ENCODE data around the gene DGCR6L. TPM values are rescaled to one million over a fixed set of nuclear protein-coding genes. Genes with fewer than 3 reads are reported as not detected.
"Not testable (repeated sequence)": the region's sequence is repeated elsewhere in the genome, so short reads cannot be mapped to it uniquely, and the experiment has no call there.

DGCR6L gene
- total and polyA plus RNA-seq, 7 experiments from 2014 or later, result 29.4 to 158 (median 43.8) TPM

DNA sequence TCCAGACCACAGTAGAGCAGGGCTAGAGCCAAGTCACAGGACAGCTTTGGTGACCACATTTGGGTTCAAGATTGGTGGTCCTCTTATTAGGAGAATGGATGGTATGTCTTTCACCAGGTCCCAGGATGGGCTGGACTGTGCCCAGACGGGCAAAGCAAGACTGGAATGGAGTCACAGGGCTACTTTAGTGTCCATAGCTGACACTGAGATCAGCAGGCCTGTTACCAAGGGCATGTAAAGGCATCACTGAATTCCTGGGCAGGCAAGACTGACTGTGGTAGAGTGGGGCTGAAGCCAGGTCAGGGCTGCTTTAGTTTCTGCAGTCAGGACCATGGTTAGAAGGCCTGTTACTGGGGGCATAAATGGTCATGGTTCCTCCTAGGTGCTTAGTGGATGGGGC, 6.1 kb upstream of the DGCR6L start:
- H3K4me3 ChIP-seq (ENCODE audit: low read length); H3K9me3 ChIP-seq (ENCODE audit: control insufficient read depth in 2 of 3, low read length in 3 of 3); H3K4me3 Mint-ChIP-seq; H3K36me3 ChIP-seq (ENCODE audit: control insufficient read depth in 2 of 3, insufficient read depth in 3 of 3, low read length in 3 of 3); H3K9me3 Mint-ChIP-seq; H3K27ac ChIP-seq (ENCODE audit: low read depth, low read length); H3K27me3 Mint-ChIP-seq; DNase-seq; POLR2A ChIA-PET; ATAC-seq; H3K27me3 ChIP-seq (ENCODE audit: control insufficient read depth in 2 of 2, insufficient read depth in 2 of 2, low read length in 2 of 2); H3K36me3 Mint-ChIP-seq; CTCF ChIA-PET: not testable (repeated sequence)
- intact Hi-C loops (cut with micrococcal nuclease), result loop anchor here in 1 of 2 donors (10.0 kb wide), 2 partner anchors 169 to 379 kb away; partner anchors contain the start of gene KLHL22
- H3K4me1 ChIP-seq (ENCODE audit: control insufficient read depth in 2 of 2, insufficient read depth in 2 of 2, low read length in 2 of 2), result peaks cover 8 to 20% of the 10 kb centered on the region in 2 donors
- Mint-ChIP-seq H3K27ac (peak overlapping the region in 4 of 9 donors; percentile 25 to 77 (median 69)), H3K4me1 (peaks cover 18 to 48% (median 42%) of the 10 kb centered on the region in 7 donors)

DNA sequence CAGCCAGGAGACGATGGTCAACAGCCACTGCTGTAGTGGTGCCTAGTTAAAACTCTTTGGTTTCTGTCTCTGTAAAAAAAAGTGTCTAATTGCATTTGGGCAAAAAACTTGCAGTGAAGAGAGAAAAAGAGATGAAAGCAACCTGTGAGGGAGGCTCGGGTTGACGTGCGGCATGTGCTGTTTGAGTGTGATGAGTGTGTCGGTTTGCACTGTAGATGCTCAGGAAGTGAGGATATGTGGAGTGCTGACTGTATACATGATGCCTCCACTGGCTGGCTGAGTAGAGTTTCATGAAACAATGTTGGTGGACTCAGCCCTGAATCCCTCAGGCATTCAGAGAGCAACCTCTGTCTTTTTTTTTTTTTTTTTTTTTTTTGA, 4.3 kb upstream of the DGCR6L start:
- H3K4me1 Mint-ChIP-seq, result peaks cover 26 to 56% (median 49%) of the 10 kb centered on the region in 7 donors
- Histone ChIP-seq H3K4me3 (ENCODE audit: low read length) (no peak overlapping the region), H3K27ac (ENCODE audit: low read depth, low read length) (peak overlapping the region; percentile 35), H3K27me3 (ENCODE audit: control insufficient read depth in 2 of 2, insufficient read depth in 2 of 2, low read length in 2 of 2) (no peaks in the 10 kb centered on the region), H3K9me3 (ENCODE audit: control insufficient read depth in 2 of 3, low read length in 3 of 3) (no peaks in the 10 kb centered on the region), H3K4me1 (ENCODE audit: control insufficient read depth in 2 of 2, insufficient read depth in 2 of 2, low read length in 2 of 2) (peaks cover 10 to 28% of the 10 kb centered on the region in 2 donors), H3K36me3 (ENCODE audit: control insufficient read depth in 2 of 3, insufficient read depth in 3 of 3, low read length in 3 of 3) (peaks cover 0 to 9% (median 0%) of the 10 kb centered on the region in 3 experiments)
- peaks cover 0 to 4% (median 0%) of the 10 kb centered on the region in 11 donors for H3K9me3 Mint-ChIP-seq
- ChIA-PET POLR2A (no interaction called here), CTCF (interaction anchor here (0.6 kb wide), 1 partner anchor 233 kb away, joined by 3 read pairs; no protein-coding TSS in a partner anchor)
- DNase-seq (peak in 6 of 9 donors; percentile 41 to 60 (median 48)), ATAC-seq (no peak)
- peak overlapping the region in 9 of 10 donors; percentile 2 to 82 (median 46) for H3K4me3 Mint-ChIP-seq
- H3K36me3 Mint-ChIP-seq, result peaks cover 0 to 7% (median 0%) of the 10 kb centered on the region in 5 donors
- no peaks in the 10 kb centered on the region for H3K27me3 Mint-ChIP-seq
- H3K27ac Mint-ChIP-seq, result peak overlapping the region; percentile 66 to 95 (median 89)
- intact Hi-C loops (cut with micrococcal nuclease), result loop anchor here (5.0 to 10.0 kb wide), 3 partner anchors 171 to 381 kb away; partner anchors contain the start of genes KLHL22 (in 1 of the 2) and MED15 (in 1 of the 2)

GRCh38 chr22:20321552-20322211, 1.8 kb upstream of the DGCR6L start:
- Mint-ChIP-seq H3K4me3 (peak overlapping the region; percentile 43 to 98 (median 76)), H3K4me1 (peaks cover 31 to 69% (median 58%) of the 10 kb centered on the region in 7 donors), H3K27ac (peak overlapping the region; percentile 71 to 95 (median 82))
- DNase-seq, result peak in 1 of 9 donors; percentile 19
- CTCF ChIA-PET; ATAC-seq; H3K36me3 Mint-ChIP-seq; H3K36me3 ChIP-seq (ENCODE audit: control insufficient read depth in 2 of 3, insufficient read depth in 3 of 3, low read length in 3 of 3); H3K4me3 ChIP-seq (ENCODE audit: low read length); H3K27me3 Mint-ChIP-seq; H3K9me3 Mint-ChIP-seq; H3K27me3 ChIP-seq (ENCODE audit: control insufficient read depth in 2 of 2, insufficient read depth in 2 of 2, low read length in 2 of 2); H3K9me3 ChIP-seq (ENCODE audit: control insufficient read depth in 2 of 3, low read length in 3 of 3): not testable (repeated sequence)
- H3K27ac ChIP-seq (ENCODE audit: low read depth, low read length), result peak overlapping the region; percentile 29
- POLR2A ChIA-PET, result interaction anchor here (0.8 to 1.3 kb wide), 2 partner anchors 71 to 72 kb away, joined by 3 read pairs; partner anchors contain the start of gene ZNF74
- intact Hi-C loops (cut with micrococcal nuclease), result loop anchor here (2.0 to 10.0 kb wide), 5 partner anchors 73 to 383 kb away; partner anchors contain the start of genes KLHL22 (in 1 of the 2), MED15 (in 1 of the 2) and ZNF74 (in 1 of the 2)
- H3K4me1 ChIP-seq (ENCODE audit: control insufficient read depth in 2 of 2, insufficient read depth in 2 of 2, low read length in 2 of 2), result peaks cover 20 to 51% of the 10 kb centered on the region in 2 donors

- H3K9me3 Mint-ChIP-seq; H3K27me3 ChIP-seq (ENCODE audit: control insufficient read depth in 2 of 2, insufficient read depth in 2 of 2, low read length in 2 of 2); CTCF ChIA-PET; H3K27me3 Mint-ChIP-seq; ATAC-seq; H3K36me3 ChIP-seq (ENCODE audit: control insufficient read depth in 2 of 3, insufficient read depth in 3 of 3, low read length in 3 of 3); H3K36me3 Mint-ChIP-seq; H3K9me3 ChIP-seq (ENCODE audit: control insufficient read depth in 2 of 3, low read length in 3 of 3): not testable (repeated sequence)
- Mint-ChIP-seq H3K4me3 (peak overlapping the region; percentile 83 to 98 (median 92)), H3K4me1 (peaks cover 30 to 70% (median 58%) of the 10 kb centered on the region in 7 donors), H3K27ac (peak overlapping the region; percentile 76 to 95 (median 89))
- peak overlapping the region; percentile 91 for H3K4me3 ChIP-seq (ENCODE audit: low read length)
- POLR2A ChIA-PET, result interaction anchor here (0.8 to 1.3 kb wide), 2 partner anchors 72 to 73 kb away, joined by 3 read pairs; partner anchors contain the start of gene ZNF74
- intact Hi-C loops (cut with micrococcal nuclease), result loop anchor here (1.0 to 10.0 kb wide), 7 partner anchors 22 to 384 kb away; partner anchors contain the start of genes KLHL22 (in 1 of the 2), MED15 (in 1 of the 2) and ZNF74 (in 1 of the 2)
- DNase-seq, result peak in 2 of 9 donors; percentile 10 to 22
- peaks cover 20 to 53% of the 10 kb centered on the region in 2 donors for H3K4me1 ChIP-seq (ENCODE audit: control insufficient read depth in 2 of 2, insufficient read depth in 2 of 2, low read length in 2 of 2)
- H3K27ac ChIP-seq (ENCODE audit: low read depth, low read length), result peak overlapping the region; percentile 89
Observed at GRCh38 chr22:20320659-20321551, 1.0 kb upstream of the DGCR6L start.

GRCh38 chr22:20319041-20319744, 667 bp downstream of the DGCR6L start:
- H3K36me3 Mint-ChIP-seq, result peaks cover 0 to 5% (median 0%) of the 10 kb centered on the region in 5 donors
- no peaks in the 10 kb centered on the region for H3K27me3 ChIP-seq (ENCODE audit: control insufficient read depth in 2 of 2, insufficient read depth in 2 of 2, low read length in 2 of 2)
- H3K27ac ChIP-seq (ENCODE audit: low read depth, low read length), result peak overlapping the region; percentile 89
- no peaks in the 10 kb centered on the region for H3K9me3 ChIP-seq (ENCODE audit: control insufficient read depth in 2 of 3, low read length in 3 of 3)
- no peak for ATAC-seq
- intact Hi-C loops (cut with micrococcal nuclease), result loop anchor here in 1 of 2 donors (1.0 kb wide), 1 partner anchor 20 kb away; no protein-coding TSS in a partner anchor
- DNase-seq, result peak in 1 of 9 donors; percentile 14
- ChIA-PET POLR2A (interaction anchor here (1.0 to 2.0 kb wide), 5 partner anchors 20 to 79 kb away, joined by 3 to 15 read pairs (median 5); partner anchors contain the start of gene ZNF74), CTCF (no interaction called here)
- H3K27ac Mint-ChIP-seq, result peak overlapping the region in 8 of 9 donors; percentile 54 to 95 (median 82)
- peak overlapping the region; percentile 91 for H3K4me3 ChIP-seq (ENCODE audit: low read length)
- peaks cover 0 to 9% (median 0%) of the 10 kb centered on the region in 3 experiments for H3K36me3 ChIP-seq (ENCODE audit: control insufficient read depth in 2 of 3, insufficient read depth in 3 of 3, low read length in 3 of 3)
- peaks cover 28 to 69% (median 55%) of the 10 kb centered on the region in 7 donors for H3K4me1 Mint-ChIP-seq
- H3K27me3 Mint-ChIP-seq, result no peaks in the 10 kb centered on the region
- H3K4me1 ChIP-seq (ENCODE audit: control insufficient read depth in 2 of 2, insufficient read depth in 2 of 2, low read length in 2 of 2), result peaks cover 17 to 52% of the 10 kb centered on the region in 2 donors
- peak overlapping the region; percentile 83 to 98 (median 92) for H3K4me3 Mint-ChIP-seq
- H3K9me3 Mint-ChIP-seq, result peaks cover 0 to 3% (median 0%) of the 10 kb centered on the region in 11 donors

Data from naive thymus-derived CD4-positive, alpha-beta T cell (primary cell).